Peyer's patch (tissue), 4 donors: ENCODE results near the gene NRXN3.

ENCODE experiments used
- POLR2A ChIP-seq, 2 donors: fragments of 450-650 bp; IDR thresholded peaks; one replicate each; pipeline ENCODE4 v1.5.1; 2017; ENCODE audit warnings: antibody characterized with exemption in 2 of 2, mild to moderate bottlenecking in 2 of 2, moderate library complexity in 2 of 2
- TF ChIP-seq, protein P1 (sequence below), 6 experiments: fragments of 450-650 bp in 4 of 6; fragments of 200-600 bp in 2 of 6; sonication (generic) in 1 of 6; IDR thresholded peaks; one replicate each; pipeline ENCODE4 v1.5.1; 2017 to 2019; ENCODE audit warnings: antibody characterized with exemption in 6 of 6, mild to moderate bottlenecking in 3 of 6, moderate library complexity in 1 of 6

DNA sequence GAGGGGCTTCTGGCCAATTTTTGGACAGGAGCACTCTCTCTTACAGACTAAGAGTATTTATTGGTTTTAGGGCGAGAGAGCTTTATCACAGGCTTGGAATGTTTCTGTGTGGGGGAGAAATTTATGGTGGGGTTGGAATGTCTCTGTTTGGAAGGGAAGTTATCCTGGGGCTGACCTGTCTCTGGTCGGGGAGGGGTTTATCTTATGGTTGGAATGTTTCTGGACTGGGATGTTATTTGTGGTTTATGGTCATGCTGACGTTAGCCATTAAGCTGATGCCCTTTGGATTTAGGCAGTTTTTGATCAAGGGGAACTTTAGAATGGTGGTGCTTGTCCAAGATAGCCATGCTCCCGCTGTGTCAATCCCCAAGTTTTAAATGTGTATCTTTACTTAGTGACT is 1426.4 kb downstream of the NRXN3 start:
- TF ChIP-seq, protein P1, sequence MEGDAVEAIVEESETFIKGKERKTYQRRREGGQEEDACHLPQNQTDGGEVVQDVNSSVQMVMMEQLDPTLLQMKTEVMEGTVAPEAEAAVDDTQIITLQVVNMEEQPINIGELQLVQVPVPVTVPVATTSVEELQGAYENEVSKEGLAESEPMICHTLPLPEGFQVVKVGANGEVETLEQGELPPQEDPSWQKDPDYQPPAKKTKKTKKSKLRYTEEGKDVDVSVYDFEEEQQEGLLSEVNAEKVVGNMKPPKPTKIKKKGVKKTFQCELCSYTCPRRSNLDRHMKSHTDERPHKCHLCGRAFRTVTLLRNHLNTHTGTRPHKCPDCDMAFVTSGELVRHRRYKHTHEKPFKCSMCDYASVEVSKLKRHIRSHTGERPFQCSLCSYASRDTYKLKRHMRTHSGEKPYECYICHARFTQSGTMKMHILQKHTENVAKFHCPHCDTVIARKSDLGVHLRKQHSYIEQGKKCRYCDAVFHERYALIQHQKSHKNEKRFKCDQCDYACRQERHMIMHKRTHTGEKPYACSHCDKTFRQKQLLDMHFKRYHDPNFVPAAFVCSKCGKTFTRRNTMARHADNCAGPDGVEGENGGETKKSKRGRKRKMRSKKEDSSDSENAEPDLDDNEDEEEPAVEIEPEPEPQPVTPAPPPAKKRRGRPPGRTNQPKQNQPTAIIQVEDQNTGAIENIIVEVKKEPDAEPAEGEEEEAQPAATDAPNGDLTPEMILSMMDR (IDR thresholded peaks at IDR 0.05), result no peak
- no peak for TF ChIP-seq POLR2A (IDR thresholded peaks at IDR 0.05)
